DMS153 (cell line): Measurements from ENCODE around the gene KAT2A.
"Not testable (repeated sequence)": the region's sequence is repeated elsewhere in the genome, so short reads cannot be mapped to it uniquely, and the experiment has no call there.

Experiments used
- DNase-seq: peaks from one replicate; lab custom pipeline; 2025; lab: John Stamatoyannopoulos, UW

The KAT2A gene

DNA sequence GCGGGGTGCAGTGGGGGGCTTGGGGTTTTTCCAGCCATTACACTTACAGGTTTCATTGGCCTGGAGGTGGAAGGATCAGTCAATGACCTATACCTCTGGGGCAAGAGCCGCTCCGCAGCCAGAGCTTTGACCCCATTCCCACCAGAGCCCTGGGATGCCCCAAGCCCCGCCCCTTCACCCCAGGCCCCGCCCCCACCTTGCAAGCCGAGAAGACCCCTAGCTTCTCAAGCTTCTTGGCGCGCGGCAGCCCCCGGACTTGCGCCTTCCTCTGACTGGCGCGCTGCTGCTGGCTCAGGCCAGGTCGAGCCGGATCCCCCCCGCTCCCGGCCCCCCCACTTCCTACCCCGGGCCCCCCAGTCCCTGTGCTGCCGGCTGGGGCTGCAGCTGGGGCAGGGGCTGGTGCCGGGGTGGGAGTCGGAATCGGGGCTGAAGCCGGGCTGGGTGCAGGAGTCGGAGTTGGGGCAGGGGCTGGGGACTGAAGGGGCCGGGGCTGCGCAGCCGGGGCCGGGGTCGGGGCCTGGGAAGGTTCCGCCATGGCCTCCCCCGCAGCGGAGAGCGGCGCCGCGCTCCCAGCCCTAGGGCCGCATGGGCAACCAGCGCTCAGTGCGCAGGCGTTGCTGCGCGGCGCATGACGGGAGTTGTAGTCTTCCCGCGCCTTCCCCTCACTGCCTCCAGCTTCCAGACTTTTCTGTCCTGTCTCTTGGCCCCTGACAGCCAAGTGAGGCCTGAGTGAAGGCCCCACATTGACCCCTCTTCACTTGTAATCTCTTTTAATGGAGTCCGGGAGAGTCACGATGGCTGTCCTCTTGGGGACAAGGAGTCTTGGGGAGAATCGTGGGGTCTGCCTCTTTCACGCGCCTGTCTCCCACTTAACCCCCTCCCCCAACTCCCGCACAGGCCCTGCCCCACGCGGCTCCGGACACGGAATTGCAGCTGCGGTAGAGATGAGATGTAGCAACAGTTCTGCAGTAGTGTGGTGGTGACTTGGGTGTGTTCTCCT lies at the start of gene KAT2A:
KAT2A (minus strand) TSS at position 598 of the 1,000 bp plus-strand sequence; CDS start at position 535, 63 bp downstream.
- peak; percentile 35 for DNase-seq

DNA sequence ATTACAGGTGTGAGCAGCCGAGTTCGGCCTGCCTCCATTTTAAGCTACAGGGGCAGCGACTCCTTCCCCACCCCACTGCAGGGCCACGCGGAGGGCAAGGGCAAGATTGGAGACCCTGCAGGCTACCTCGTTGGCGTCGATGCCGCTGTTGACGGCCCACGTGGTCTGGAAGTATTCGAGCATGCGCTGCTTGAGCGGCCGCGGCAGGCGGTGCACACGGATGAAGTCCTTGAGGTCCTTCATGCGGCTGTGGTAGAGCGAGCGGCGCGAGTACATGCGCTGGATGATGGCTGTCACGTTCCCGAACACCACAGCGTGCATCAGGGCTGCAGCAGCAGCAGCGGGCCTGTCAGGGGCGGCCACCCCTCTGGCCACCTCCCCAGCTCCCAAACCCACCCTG lies 48.2 kb upstream of the KAT2A start:
- DNase-seq, result no peak

DNA sequence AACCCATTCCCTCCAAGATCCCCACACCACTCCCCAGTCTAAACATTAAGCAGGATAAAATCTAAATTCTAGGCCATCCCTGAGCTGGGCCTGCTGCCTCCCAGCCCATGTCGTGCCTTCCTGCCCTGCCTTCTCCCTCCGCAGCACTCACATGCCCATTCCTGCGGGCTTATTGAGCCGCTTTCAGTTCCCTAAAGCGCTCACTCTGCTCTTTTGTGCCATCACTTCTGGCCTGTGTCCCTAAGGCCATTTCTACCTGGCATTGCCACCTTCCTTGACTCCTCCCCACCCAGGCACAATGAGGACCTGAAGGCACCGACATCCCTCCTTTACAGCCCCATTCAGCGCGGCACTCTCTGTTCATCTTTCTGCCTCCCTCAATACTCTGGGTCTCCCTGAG lies 46.6 kb upstream of the KAT2A start:
- no peak for DNase-seq

DNA sequence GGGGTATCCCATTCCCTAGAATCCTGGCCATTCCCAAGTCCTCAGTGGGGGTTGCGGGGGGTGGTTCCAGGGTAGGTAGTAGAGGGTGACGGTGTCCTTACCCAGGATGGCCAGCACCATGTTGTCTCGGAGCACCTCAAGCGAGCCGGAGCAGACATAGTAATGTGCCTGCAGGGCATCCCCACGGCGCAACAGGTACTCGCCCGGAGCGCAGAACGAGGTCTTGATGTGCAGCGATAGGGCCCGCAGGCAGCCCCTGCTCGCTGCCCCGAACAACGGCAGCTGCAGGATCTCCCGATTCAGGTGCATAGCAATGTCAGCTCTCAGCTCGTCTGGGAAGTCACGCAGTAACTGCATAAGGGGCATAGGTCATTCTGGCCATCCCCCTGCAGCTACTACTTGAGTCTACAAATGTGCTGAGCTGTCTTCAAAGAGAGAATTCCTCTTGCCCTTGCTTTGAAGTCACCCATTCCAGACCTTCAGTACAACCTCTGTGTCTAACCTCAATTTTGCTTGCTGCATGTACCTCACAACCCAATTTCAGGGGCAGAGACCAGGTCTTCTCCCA lies 45.1 kb upstream of the KAT2A start:
- DNase-seq, result no peak

DNA sequence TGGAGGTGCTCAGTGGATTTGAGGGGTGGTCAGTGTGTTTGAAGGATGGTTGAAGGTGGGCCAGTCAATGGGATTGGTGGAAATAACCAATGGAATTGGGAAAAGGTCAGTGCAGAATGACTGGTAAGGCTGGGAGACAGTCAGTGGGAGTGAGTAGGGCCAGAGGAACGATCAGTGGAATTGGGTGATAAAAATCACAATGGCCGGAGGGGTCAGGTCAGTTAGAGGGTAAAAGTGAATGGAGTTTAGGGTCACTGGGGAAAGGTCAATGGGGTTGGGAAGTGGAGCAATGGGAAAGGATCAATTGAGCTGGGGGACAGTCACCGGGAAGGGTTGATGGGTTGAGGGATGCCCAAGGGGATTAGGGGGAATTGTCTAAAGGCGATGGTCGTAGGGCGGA lies 44.6 kb upstream of the KAT2A start:
- no peak for DNase-seq

DNA sequence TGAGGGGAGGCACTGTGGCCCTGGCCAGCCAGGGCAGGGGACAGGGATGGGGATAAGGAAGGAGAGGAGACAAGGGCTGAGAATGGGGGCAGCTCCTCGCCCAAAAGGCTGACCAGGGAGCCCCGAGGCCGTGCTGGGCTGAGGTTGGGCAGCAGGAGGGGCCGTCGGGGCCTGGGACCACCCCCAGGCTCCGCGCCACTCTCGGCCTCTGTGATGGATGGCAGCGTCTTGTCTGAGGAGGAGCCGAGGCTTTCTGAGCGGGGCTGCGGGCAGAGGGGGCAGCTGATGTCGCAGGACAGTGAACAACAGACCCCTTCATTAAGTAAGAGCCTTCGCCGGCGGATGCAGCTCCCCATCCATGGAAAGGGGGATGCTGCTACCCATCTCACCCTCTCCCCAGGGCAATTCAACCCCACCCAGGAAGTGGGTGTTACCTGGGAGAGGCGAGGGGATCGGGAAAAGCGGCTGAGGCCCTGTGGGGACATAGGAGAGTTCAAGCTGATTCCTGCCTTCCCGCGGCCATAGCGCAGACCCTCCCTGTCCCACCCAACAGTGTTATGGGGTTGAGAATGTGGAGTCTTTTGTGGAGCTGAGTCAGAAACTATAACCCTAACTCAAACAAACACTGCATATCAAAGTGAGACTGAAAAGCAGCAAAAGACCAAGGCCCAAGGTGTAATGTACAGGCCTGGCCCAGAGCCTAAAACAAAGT lies 42.7 kb upstream of the KAT2A start:
- DNase-seq, result no peak

DNA sequence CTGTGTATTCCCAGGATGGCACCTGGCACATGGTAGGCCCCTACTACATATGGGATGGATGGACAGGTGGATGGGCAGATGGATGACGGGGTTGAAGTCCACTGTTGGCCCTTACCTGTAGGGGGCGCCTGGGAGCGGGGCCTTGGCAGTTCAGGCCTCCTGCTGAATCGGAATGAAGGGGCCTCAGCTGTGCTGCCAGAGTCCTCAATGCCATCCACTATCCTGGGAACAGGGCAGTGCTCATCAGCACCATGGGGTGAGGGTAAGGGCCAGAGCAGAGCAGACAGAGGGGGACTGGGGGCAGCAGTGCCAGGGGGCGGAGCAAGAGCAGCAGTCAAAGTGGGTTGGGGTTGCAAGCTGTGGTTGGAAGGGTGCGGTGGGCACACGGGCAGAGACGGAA lies 41.9 kb upstream of the KAT2A start:
- no peak for DNase-seq

DNA sequence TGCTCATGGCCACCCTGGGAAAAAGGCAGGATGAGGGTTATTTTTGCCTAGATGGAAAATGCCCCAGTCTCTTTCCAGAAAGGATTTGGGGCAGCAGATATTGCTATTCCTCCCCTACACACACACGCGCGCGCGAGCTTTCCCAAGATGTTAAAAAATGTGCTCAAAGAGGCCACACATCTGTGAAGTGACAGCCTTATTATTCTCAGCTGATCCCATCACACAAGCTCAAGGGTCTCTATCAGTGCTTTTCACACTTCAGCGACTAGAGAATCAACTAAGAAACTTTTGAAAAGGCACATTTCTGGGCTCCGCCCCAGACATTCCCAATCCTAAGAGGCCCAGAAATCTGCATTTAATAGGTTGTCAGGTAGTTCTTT lies 39.4 kb upstream of the KAT2A start:
- no peak for DNase-seq

DNA sequence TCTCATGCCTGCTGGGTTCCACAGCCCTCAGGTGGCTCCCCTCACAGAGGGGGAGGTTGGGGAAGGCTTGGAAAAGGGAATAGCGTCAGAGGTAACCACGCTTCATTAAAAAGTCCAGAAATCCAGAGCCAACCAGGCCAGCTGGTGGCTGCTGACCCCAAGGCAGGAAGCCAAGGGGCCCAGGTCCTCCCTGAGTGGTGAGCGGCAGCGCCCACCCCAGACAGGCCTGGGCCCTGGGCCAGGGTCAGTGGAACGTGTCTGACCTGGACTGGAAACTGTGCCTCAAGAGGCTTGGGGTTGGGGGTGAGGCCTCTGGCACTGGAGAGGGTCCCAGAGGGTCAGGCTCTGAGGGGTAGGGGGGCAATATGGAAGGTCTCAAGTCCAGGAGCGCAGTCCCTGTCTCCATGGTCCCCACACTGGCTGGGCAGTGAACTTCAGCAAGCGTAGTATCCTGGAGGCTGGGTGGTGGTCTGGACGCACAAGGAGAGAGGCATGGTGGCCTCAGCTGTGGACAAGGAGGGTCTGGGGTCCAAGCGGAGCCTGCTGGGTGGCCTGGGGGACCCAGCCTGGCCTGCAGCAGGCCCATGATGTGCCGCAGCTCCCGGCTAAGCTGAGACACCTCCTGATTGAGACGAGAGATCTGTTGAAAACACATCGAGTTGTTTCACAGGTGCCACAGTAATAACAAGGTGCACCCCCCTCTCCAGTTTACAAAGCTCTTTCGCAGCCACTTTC lies 38.8 kb upstream of the KAT2A start:
- DNase-seq, result no peak

DNA sequence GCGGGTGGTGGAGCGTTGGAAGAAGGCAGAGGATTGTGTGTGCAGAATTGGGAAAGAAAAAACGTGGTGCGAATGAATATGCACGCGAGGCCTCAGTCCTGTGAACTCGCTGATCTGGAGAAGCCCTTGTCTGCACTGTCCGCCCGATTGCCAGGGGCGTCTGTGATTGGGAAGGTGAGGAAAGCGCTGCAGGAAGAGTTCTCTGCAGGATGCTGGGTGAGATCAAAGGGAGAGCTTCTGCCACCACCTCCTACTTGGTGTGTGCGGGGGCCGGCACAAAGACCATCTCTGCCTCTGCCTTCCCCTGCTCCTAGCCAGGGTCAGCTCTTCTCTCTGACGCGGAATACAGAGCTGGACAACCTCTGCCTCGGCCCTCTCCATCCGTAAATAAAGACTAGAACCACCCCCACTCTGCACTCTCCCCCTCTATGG lies 34.5 kb upstream of the KAT2A start:
- no peak for DNase-seq

DNA sequence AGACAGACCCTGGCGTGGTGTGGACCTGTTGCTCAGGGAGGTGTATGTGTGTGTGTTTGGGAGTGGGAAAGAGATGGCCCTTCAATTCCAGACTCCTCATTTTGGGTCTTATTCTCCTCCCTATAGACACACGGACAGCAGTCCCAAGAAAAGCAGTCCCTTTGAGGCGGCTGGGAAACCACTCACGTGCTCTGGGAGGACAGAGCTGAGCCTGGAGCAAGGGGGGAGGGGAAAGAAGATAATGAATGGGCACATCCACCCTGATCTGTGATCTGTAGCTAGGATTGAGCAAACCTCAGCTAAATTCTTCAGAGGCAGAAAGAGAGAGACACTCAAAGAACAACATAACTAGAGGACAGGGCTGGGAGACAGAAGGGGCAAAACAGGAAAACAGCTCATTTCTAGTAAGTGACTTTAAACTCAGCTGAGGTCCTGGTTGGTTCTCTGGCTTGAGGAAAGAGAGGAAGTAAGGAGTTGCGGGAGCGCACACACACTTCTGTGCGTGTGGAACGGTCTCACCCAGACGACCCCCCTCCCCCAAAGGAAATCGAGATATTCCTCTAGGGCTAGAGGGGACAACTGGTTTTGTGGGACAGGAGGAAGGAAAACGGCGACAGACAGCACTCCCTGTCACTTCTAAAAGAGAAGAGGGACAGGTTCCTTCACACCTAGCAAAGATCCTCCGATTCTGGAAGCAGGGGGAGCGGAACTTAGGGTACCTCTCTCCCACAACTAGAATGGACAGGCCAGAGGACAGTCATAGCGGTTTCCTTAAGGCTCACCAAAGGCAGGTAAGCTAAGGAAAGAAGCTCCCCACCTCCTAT lies 33.0 kb upstream of the KAT2A start:
- DNase-seq, result no peak

DNA sequence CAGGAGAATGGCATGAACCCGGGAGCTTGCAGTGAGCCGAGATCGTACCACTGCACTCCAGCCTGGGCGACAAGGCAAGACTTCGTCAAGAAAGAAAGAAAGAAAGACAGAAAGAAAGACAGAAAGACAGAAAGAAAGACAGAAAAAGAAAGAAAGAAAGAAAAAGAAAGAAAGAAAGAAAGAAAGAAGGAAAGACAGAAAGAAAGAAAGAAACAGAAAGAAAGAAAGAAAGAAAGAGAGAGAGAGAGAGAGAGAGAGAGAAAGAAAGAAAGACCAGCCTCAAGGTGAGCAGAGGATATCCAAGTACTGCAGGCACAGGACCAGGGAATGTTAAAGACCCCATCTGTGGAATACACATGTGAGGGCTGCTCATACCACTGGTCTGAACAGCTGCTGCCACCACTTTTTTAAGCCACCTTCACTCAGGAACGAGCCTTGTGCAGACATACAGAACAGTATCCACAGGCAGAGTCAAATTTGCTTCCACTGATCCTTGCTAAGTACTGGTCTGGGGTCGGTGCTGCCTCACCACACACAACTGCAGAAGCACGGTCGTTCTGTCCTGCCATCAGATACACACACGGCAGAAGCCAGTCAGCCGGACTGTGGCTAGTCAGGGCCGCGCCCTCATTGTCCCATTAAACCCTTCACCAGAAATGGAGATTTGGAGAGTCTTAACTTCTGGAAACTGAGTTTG lies 25.9 kb upstream of the KAT2A start:
- no peak for DNase-seq

DNA sequence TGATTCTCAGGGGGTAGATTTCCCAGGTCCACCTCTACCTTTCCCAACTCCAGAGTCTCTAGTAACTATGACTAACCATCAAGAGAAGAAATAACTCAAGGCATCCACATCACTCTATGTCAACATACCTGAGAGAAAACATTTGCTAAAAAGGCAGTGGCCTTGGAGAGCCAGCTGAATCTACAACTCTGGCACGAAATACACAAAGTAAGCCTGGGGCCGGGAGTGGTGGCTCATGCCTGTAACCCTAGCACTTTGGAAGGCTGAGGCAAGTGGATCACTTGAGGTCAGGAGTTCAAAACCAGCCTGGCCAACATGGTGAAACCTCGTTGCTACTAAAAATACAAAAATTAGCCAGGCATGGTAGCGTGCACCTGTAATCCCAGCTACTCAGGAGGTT lies 22.0 kb upstream of the KAT2A start:
- not testable (repeated sequence) for DNase-seq

DNA sequence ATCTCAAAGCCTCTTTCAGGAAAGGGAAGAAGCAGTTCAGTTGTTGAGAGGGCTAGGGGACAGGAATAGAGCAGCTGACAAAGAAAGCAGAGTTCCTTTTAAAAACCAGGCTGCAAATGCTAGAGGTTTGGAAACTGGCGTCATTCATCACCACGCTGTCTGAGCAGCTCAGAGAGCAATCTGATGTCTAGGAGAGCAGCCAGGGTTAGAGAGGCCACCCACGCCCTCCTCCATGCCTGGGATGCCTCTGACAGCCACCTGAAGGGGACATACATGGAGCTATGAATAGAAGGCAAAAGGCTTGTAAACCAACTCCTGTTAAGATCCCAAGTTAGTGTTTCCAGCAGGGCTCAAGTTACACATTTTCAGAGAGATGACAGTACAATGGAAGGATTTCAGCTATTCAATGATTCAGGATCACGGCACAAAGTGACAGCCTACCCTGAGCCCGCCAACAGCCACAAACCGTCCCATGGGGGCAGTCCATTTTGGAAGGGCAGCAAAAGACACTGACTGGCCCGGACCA lies 21.3 kb upstream of the KAT2A start:
- no peak for DNase-seq

DNA sequence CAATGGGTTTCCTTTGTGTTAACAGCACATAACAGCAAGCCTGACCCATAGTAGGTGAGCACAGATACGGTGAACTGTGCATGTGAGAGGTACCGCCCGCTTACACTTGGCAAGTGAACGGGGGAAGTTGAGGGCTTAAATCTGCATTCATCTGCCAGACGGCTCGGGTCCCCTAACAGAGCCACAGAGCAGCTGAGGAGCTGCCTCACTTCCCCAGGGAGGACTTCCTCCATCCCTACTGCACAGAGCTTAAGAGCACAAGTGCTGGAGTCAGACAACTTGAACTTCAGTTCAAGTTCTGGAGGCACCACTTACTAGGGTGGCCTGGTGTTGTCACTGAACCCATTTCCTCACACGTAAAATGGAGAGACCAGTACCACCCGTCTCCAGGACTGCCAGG lies 20.2 kb upstream of the KAT2A start:
- no peak for DNase-seq

DNA sequence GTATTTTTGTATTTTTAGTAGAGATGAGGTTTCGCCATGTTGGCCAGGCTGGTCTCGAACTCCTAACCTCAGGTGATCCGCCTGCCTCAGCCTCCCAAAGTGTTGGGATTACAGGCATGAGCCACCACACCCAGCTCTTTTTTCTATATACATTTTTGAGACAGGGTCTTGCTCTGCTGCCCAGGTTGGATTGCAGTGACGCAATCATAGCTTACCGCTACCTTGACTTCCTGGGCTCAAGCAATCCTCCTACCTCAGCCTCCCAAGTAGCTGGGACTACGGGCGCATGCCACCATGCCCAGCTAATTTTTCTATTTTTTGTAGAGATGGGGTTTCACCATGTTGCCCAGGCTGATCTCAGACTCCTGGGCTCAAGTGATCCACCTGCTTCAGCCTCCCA lies 19.5 kb upstream of the KAT2A start:
- not testable (repeated sequence) for DNase-seq

DNA sequence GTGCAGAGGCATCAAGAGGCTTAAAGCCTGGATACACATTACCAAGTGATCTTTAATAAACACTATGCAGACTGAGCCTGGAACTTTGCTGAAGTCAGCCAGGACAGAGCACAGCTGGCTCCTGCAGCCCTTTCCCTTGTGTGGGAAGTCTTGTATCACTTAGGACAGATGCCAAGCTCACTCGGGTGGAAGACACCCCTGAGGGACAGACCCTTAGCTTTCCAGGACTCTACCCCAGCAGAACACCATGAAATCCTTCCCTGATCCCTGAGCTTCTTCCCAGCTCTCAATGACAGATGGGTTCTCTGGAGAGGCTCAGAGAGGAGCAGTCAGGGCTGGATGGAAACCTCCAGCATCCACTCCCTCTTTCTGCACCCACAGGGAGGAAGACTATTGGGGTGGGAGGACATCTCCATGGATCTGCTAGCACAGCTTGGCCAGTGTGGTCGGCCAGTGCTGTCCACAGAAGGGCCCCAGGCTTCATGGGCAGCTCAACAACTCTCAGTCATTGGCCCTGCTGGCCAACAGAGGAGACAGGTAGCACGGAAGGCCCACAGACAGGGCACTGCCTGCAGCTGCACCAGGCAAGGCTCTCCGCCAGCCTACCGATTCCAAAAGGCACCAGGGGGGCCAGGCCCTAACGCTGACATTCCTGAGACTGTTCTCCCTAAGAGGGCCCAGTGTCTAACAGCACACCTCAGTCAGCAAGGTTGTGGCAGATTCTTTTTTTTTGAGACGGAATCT lies 17.8 kb upstream of the KAT2A start:
- DNase-seq, result no peak

DNA sequence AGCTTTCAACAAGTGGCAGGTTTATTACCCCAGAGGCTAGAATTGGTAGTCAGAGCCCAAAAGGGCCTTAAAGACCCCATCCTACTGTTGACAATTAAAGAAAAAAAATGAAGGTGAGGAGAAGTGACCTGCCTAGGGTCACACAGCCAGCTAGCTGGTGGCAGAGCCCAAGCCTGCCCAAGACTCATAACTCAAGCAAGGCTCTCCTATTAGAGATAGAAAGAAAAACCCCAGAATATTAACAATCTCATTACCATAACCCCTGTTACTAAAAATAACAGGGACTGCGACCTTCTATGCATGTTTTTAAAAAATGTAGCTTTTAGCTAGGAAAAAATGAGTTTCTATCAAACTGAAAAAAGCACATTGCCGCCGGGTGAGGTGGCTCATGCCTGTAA lies 15.5 kb upstream of the KAT2A start:
- DNase-seq, result no peak
